ENCODE measurements around the gene ELMO3. TPM values are rescaled to one million over a fixed set of nuclear protein-coding genes. Genes with fewer than 3 reads are reported as not detected.

The ELMO3 gene
- total and polyA plus RNA-seq, 2 donors (not counting 1 experiment from before 2014, with no cell fraction given), result 0.33 to 0.36 TPM

- Histone ChIP-seq H2AFZ (ENCODE audit: low read length) (peak overlapping the region; percentile 40), H3K9me3 (ENCODE audit: control insufficient read depth, insufficient read depth, low read depth, low read length) (no peaks in the 10 kb centered on the region), H3K27ac (ENCODE audit: insufficient read depth, low read length) (peak overlapping the region; percentile 11), H4K20me1 (ENCODE audit: control insufficient read depth, extremely low read depth, insufficient read depth, low read length) (no peaks in the 10 kb centered on the region), H3K4me1 (ENCODE audit: control insufficient read depth, extremely low read depth, insufficient read depth, low read length) (peaks cover 15% of the 10 kb centered on the region), H3K36me3 (ENCODE audit: control insufficient read depth, insufficient read depth, low read length) (peaks cover 5% of the 10 kb centered on the region), H3K27me3 (ENCODE audit: control insufficient read depth, insufficient read depth, low read length) (no peaks in the 10 kb centered on the region), H3K4me2 (ENCODE audit: extremely low read depth, insufficient read depth, low read length) (peak overlapping the region; percentile 60), H3K79me2 (ENCODE audit: control insufficient read depth, insufficient read depth, low read length) (no peaks in the 10 kb centered on the region), H3K9ac (ENCODE audit: insufficient read depth, low read length) (no peak overlapping the region), H3K4me3 (replicated peaks in 1 of 4; ENCODE audit: control extremely low read depth in 1 of 4, insufficient read depth in 1 of 4, low read depth in 3 of 4, low read length in 4 of 4) (peak overlapping the region; percentile 2 to 56 (median 28))
- TF ChIP-seq, protein P1, sequence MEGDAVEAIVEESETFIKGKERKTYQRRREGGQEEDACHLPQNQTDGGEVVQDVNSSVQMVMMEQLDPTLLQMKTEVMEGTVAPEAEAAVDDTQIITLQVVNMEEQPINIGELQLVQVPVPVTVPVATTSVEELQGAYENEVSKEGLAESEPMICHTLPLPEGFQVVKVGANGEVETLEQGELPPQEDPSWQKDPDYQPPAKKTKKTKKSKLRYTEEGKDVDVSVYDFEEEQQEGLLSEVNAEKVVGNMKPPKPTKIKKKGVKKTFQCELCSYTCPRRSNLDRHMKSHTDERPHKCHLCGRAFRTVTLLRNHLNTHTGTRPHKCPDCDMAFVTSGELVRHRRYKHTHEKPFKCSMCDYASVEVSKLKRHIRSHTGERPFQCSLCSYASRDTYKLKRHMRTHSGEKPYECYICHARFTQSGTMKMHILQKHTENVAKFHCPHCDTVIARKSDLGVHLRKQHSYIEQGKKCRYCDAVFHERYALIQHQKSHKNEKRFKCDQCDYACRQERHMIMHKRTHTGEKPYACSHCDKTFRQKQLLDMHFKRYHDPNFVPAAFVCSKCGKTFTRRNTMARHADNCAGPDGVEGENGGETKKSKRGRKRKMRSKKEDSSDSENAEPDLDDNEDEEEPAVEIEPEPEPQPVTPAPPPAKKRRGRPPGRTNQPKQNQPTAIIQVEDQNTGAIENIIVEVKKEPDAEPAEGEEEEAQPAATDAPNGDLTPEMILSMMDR (conservative IDR thresholded peaks at IDR 0.05 in 1 of 2, IDR thresholded peaks at IDR 0.05 in 1 of 2; ENCODE audit: low read depth in 1 of 2, low read length in 2 of 2), result peak; percentile 10 to 20
- no peak for TF ChIP-seq EZH2 (IDR thresholded peaks at IDR 0.05; ENCODE audit: low read length, missing control alignments)
- peak; percentile 82 to 86 for DNase-seq (ENCODE audit: low read depth in 2 of 2)
These were observed 24.9 kb upstream of the ELMO3 start for GRCh38 chr16:67173808-67174705.

DNA sequence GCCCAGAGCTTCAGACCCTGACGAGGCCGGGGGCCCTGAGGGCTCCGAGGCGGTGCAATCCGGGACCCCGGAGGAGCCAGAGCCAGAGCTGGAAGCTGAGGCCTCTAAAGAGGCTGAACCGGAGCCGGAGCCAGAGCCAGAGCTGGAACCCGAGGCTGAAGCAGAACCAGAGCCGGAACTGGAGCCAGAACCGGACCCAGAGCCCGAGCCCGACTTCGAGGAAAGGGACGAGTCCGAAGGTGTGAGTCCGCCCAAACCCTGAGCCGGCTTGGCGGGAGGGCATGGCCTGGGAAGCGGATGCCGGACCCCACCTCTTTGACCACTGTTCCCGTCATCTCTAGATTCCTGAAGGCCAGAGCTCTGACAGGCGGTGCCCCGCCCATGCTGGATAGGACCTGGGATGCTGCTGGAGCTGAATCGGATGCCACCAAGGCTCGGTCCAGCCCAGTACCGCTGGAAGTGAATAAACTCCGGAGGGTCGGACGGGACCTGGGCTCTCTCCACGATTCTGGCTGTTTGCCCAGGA, 24.2 kb upstream of the ELMO3 start:
- DNase-seq (ENCODE audit: low read depth in 2 of 2), result no peak
- Histone ChIP-seq H3K27me3 (ENCODE audit: control insufficient read depth, insufficient read depth, low read length) (no peaks in the 10 kb centered on the region), H3K9ac (ENCODE audit: insufficient read depth, low read length) (no peak overlapping the region), H3K4me2 (ENCODE audit: extremely low read depth, insufficient read depth, low read length) (no peak overlapping the region), H2AFZ (ENCODE audit: low read length) (no peak overlapping the region), H3K4me1 (ENCODE audit: control insufficient read depth, extremely low read depth, insufficient read depth, low read length) (peaks cover 13% of the 10 kb centered on the region), H3K4me3 (replicated peaks in 1 of 4; ENCODE audit: control extremely low read depth in 1 of 4, insufficient read depth in 1 of 4, low read depth in 3 of 4, low read length in 4 of 4) (peak overlapping the region in 1 of 4 experiments; percentile 56), H3K27ac (ENCODE audit: insufficient read depth, low read length) (no peak overlapping the region), H3K79me2 (ENCODE audit: control insufficient read depth, insufficient read depth, low read length) (no peaks in the 10 kb centered on the region), H3K9me3 (ENCODE audit: control insufficient read depth, insufficient read depth, low read depth, low read length) (no peaks in the 10 kb centered on the region), H4K20me1 (ENCODE audit: control insufficient read depth, extremely low read depth, insufficient read depth, low read length) (no peaks in the 10 kb centered on the region), H3K36me3 (ENCODE audit: control insufficient read depth, insufficient read depth, low read length) (peaks cover 7% of the 10 kb centered on the region)
- TF ChIP-seq EZH2 (IDR thresholded peaks at IDR 0.05; ENCODE audit: low read length, missing control alignments), result no peak
- TF ChIP-seq, protein P1 (conservative IDR thresholded peaks at IDR 0.05 in 1 of 2, IDR thresholded peaks at IDR 0.05 in 1 of 2; ENCODE audit: low read depth in 1 of 2, low read length in 2 of 2), result no peak

- H3K4me3 ChIP-seq (replicated peaks in 1 of 4; ENCODE audit: control extremely low read depth in 1 of 4, insufficient read depth in 1 of 4, low read depth in 3 of 4, low read length in 4 of 4), result no peak overlapping the region
- H3K36me3 ChIP-seq (ENCODE audit: control insufficient read depth, insufficient read depth, low read length), result peaks cover 10% of the 10 kb centered on the region
- no peaks in the 10 kb centered on the region for H3K27me3 ChIP-seq (ENCODE audit: control insufficient read depth, insufficient read depth, low read length)
- no peak overlapping the region for H3K4me2 ChIP-seq (ENCODE audit: extremely low read depth, insufficient read depth, low read length)
- TF ChIP-seq EZH2 (IDR thresholded peaks at IDR 0.05; ENCODE audit: low read length, missing control alignments), result no peak
- TF ChIP-seq, protein P1 (conservative IDR thresholded peaks at IDR 0.05 in 1 of 2, IDR thresholded peaks at IDR 0.05 in 1 of 2; ENCODE audit: low read depth in 1 of 2, low read length in 2 of 2), result no peak
- H3K4me1 ChIP-seq (ENCODE audit: control insufficient read depth, extremely low read depth, insufficient read depth, low read length), result peaks cover 9% of the 10 kb centered on the region
- no peak overlapping the region for H3K27ac ChIP-seq (ENCODE audit: insufficient read depth, low read length)
- no peaks in the 10 kb centered on the region for H4K20me1 ChIP-seq (ENCODE audit: control insufficient read depth, extremely low read depth, insufficient read depth, low read length)
- no peaks in the 10 kb centered on the region for H3K9me3 ChIP-seq (ENCODE audit: control insufficient read depth, insufficient read depth, low read depth, low read length)
- no peak overlapping the region for H2AFZ ChIP-seq (ENCODE audit: low read length)
- no peaks in the 10 kb centered on the region for H3K79me2 ChIP-seq (ENCODE audit: control insufficient read depth, insufficient read depth, low read length)
- H3K9ac ChIP-seq (ENCODE audit: insufficient read depth, low read length), result no peak overlapping the region
- peak in 1 of 2 donors; percentile 23 for DNase-seq (ENCODE audit: low read depth in 2 of 2)
These were observed 22.3 kb upstream of the ELMO3 start for GRCh38 chr16:67176662-67177061.

Data from fibroblast of lung (primary cell).